HG03342 (cell line): ENCODE measurements around the gene SLMAP.
"Not testable (repeated sequence)": the region's sequence is repeated elsewhere in the genome, so short reads cannot be mapped to it uniquely, and the experiment has no call there.

ENCODE experiments used
- ATAC-seq: cut with Tn5 transposase; IDR thresholded peaks from one replicate; pipeline ENCODE4 v1.9.1; 2021; ENCODE audit warnings: mild to moderate bottlenecking, moderate library complexity; ENCODE audit not compliant: unreplicated experiment

Gene SLMAP

GRCh38 chr3:57876632-57877031 is 120.5 kb downstream of the SLMAP start:
- ATAC-seq = no peak

GRCh38 chr3:57877116-57877515 is 121.0 kb downstream of the SLMAP start:
- ATAC-seq = no peak

GRCh38 chr3:57884436-57884835 is 128.3 kb downstream of the SLMAP start:
- not testable (repeated sequence) for ATAC-seq

GRCh38 chr3:57889807-57890206 is 133.7 kb downstream of the SLMAP start:
- ATAC-seq = no peak

GRCh38 chr3:57890874-57891273 is 134.8 kb downstream of the SLMAP start:
- no peak for ATAC-seq

- ATAC-seq = no peak
These were observed 136.3 kb downstream of the SLMAP start for GRCh38 chr3:57892423-57892822.

GRCh38 chr3:57893156-57893555 is 137.0 kb downstream of the SLMAP start:
- no peak for ATAC-seq

GRCh38 chr3:57893668-57894067 is 137.6 kb downstream of the SLMAP start:
- no peak for ATAC-seq

GRCh38 chr3:57896031-57896430 is 139.9 kb downstream of the SLMAP start:
- ATAC-seq = no peak

- no peak for ATAC-seq
These were observed 140.6 kb downstream of the SLMAP start for GRCh38 chr3:57896691-57897090.

- no peak for ATAC-seq
These were observed 144.7 kb downstream of the SLMAP start for GRCh38 chr3:57900786-57901185.

- ATAC-seq = no peak
These were observed 147.2 kb downstream of the SLMAP start for GRCh38 chr3:57903124-57903890.

GRCh38 chr3:57910990-57911389 is 154.9 kb downstream of the SLMAP start:
- ATAC-seq = no peak

GRCh38 chr3:57911593-57911992 is 155.5 kb downstream of the SLMAP start:
- no peak for ATAC-seq

GRCh38 chr3:57917601-57918000 is 161.5 kb downstream of the SLMAP start:
- no peak for ATAC-seq

GRCh38 chr3:57918123-57918837 is 162.2 kb downstream of the SLMAP start:
- ATAC-seq = no peak

GRCh38 chr3:57919987-57920386 is 163.9 kb downstream of the SLMAP start:
- no peak for ATAC-seq

GRCh38 chr3:57923101-57923500 is 167.0 kb downstream of the SLMAP start:
- ATAC-seq = no peak

GRCh38 chr3:57923752-57924151 is 167.6 kb downstream of the SLMAP start:
- ATAC-seq = no peak

GRCh38 chr3:57927166-57927565 is 171.1 kb downstream of the SLMAP start:
- ATAC-seq = no peak

- no peak for ATAC-seq
These were observed 171.8 kb downstream of the SLMAP start for GRCh38 chr3:57927916-57928315.

GRCh38 chr3:57928511-57928910 is 172.4 kb downstream of the SLMAP start:
- no peak for ATAC-seq
